Upper lobe of left lung (tissue), 4 donors: Measurements from ENCODE around the gene KRTAP1-1.
"Not testable (repeated sequence)": the region's sequence is repeated elsewhere in the genome, so short reads cannot be mapped to it uniquely, and the experiment has no call there.

Experiments
- POLR2A ChIP-seq, 4 donors: fragments of 450-650 bp; IDR thresholded peaks; one replicate each; pipeline ENCODE4 v1.5.1; 2016 to 2017; ENCODE audit warnings: antibody characterized with exemption in 4 of 4, mild to moderate bottlenecking in 2 of 4
- POLR2AphosphoS5 ChIP-seq, 2 donors: sonication (generic); formaldehyde crosslinking; IDR thresholded peaks; one replicate each; pipeline ENCODE4 v1.5.1; 2017; ENCODE audit warnings: antibody characterized with exemption in 2 of 2
- TF ChIP-seq, protein P1 (sequence below), 6 experiments: fragments of 450-650 bp in 4 of 6; fragments of 200-600 bp in 2 of 6; sonication (generic) in 2 of 6; IDR thresholded peaks; one replicate each; pipeline ENCODE4 v1.5.1; 2016 to 2019; ENCODE audit warnings: antibody characterized with exemption in 6 of 6

DNA sequence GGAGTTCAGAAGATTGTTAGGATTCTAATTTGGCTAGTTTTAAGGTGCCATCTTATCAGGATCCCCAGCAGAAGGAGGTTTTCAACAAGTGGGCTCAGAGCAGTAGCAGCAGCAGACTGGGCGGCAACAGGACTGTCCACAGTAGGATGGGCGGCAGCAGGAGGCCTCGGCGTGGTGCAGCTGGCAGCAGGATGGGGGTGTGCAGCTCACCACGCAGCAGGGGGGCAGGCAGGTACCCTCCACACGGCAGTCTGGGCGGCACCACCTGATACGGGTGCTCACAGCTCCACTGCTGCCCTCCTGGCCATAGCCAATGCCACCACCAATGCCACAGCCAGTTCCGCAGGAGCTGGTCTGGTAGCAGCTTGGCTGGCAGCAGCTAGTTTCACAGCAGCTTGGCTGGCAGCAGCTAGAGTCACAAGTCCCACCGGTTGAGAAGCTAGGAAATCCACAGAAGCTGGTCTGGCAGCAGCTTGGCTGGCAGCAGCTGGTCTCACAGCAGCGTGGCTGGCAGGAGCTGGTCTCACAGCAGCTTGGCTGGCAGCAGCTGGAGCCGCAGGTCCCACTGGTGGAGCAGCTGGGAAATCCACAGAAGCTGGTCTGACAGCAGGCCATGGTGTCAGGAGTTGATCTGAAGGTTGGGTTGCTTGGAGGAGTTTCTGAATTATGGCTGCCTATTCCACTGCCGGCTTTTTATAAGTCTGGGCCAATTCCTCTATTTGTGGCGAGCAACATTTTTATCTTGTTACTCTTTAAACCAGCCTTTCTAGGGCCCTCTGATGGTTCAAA lies at the start of gene KRTAP1-1:
- TF ChIP-seq, protein P1, sequence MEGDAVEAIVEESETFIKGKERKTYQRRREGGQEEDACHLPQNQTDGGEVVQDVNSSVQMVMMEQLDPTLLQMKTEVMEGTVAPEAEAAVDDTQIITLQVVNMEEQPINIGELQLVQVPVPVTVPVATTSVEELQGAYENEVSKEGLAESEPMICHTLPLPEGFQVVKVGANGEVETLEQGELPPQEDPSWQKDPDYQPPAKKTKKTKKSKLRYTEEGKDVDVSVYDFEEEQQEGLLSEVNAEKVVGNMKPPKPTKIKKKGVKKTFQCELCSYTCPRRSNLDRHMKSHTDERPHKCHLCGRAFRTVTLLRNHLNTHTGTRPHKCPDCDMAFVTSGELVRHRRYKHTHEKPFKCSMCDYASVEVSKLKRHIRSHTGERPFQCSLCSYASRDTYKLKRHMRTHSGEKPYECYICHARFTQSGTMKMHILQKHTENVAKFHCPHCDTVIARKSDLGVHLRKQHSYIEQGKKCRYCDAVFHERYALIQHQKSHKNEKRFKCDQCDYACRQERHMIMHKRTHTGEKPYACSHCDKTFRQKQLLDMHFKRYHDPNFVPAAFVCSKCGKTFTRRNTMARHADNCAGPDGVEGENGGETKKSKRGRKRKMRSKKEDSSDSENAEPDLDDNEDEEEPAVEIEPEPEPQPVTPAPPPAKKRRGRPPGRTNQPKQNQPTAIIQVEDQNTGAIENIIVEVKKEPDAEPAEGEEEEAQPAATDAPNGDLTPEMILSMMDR (IDR thresholded peaks at IDR 0.05), result not testable (repeated sequence)
- TF ChIP-seq POLR2A, POLR2AphosphoS5 (IDR thresholded peaks at IDR 0.05): not testable (repeated sequence)
